ENCODE results near the gene CCNL1. TPM values are rescaled to one million over a fixed set of nuclear protein-coding genes. Genes with fewer than 3 reads are reported as not detected.
A peak's percentile ranks its signal among the peaks of the same experiment; 100 is the strongest.

The CCNL1 gene
- total RNA-seq, 3 donors from 2014 or later (not counting 1 experiment from before 2014, with no cell fraction given): 1,104 to 1,331 (median 1,220) TPM

GRCh38 chr3:157155591-157155990 is 4.4 kb downstream of the CCNL1 start:
- H3K27me3 ChIP-seq (ENCODE audit: control insufficient read depth, insufficient read depth, low read length): no peaks in the 10 kb centered on the region
- peak overlapping the region; percentile 97 to 99 for H3K27ac Mint-ChIP-seq
- DNase-seq (no peak), ATAC-seq (no peak)
- intact Hi-C loops (cut with micrococcal nuclease): no loop called here
- peaks cover 9% of the 10 kb centered on the region for H3K4me1 ChIP-seq (ENCODE audit: control insufficient read depth, insufficient read depth, low read length)
- H3K9me3 ChIP-seq (ENCODE audit: control insufficient read depth, insufficient read depth, low read length): no peaks in the 10 kb centered on the region
- no peak overlapping the region for H3K4me3 ChIP-seq (ENCODE audit: low read length)
- H3K27me3 Mint-ChIP-seq (ENCODE audit: low read depth in 2 of 2): no peaks in the 10 kb centered on the region
- H3K27ac ChIP-seq (ENCODE audit: low read length): no peak overlapping the region
- no CpG with 5 or more reads among the region's 3 CpGs for WGBS (ENCODE audit: insufficient coverage)
- peaks cover 84% of the 10 kb centered on the region for H3K36me3 ChIP-seq (ENCODE audit: control insufficient read depth, insufficient read depth, low read length)
- H3K4me3 Mint-ChIP-seq: peak overlapping the region; percentile 95
- H3K36me3 Mint-ChIP-seq: peaks cover 72% of the 10 kb centered on the region
- no peak for TF ChIP-seq CTCF (IDR thresholded peaks at IDR 0.05)
- H3K9me3 Mint-ChIP-seq: no peaks in the 10 kb centered on the region
- H3K4me1 Mint-ChIP-seq: peaks cover 77 to 83% of the 10 kb centered on the region in 2 donors

- ATAC-seq: no peak
- Mint-ChIP-seq H3K9me3 (no peaks in the 10 kb centered on the region), H3K27ac (peak overlapping the region; percentile 97 to 99), H3K27me3 (ENCODE audit: low read depth in 2 of 2) (no peaks in the 10 kb centered on the region), H3K4me3 (peak overlapping the region; percentile 95), H3K4me1 (peaks cover 70 to 82% of the 10 kb centered on the region in 2 donors), H3K36me3 (peaks cover 81% of the 10 kb centered on the region)
- peaks cover 93% of the 10 kb centered on the region for H3K36me3 ChIP-seq (ENCODE audit: control insufficient read depth, insufficient read depth, low read length)
- 82% methylated on average over 5 of the region's 6 CpGs for WGBS (ENCODE audit: insufficient coverage)
- intact Hi-C loops (cut with micrococcal nuclease): no loop called here
- H3K27ac ChIP-seq (ENCODE audit: low read length): no peak overlapping the region
- no peak overlapping the region for H3K4me3 ChIP-seq (ENCODE audit: low read length)
- no peak for TF ChIP-seq CTCF (IDR thresholded peaks at IDR 0.05)
- H3K27me3 ChIP-seq (ENCODE audit: control insufficient read depth, insufficient read depth, low read length): no peaks in the 10 kb centered on the region
- peaks cover 9% of the 10 kb centered on the region for H3K4me1 ChIP-seq (ENCODE audit: control insufficient read depth, insufficient read depth, low read length)
- no peaks in the 10 kb centered on the region for H3K9me3 ChIP-seq (ENCODE audit: control insufficient read depth, insufficient read depth, low read length)
- DNase-seq: no peak
Observed at GRCh38 chr3:157154563-157155330, 5.2 kb downstream of the CCNL1 start.

GRCh38 chr3:157152930-157153329 is 7.0 kb downstream of the CCNL1 start:
- Histone ChIP-seq H3K27ac (ENCODE audit: low read length) (no peak overlapping the region), H3K36me3 (ENCODE audit: control insufficient read depth, insufficient read depth, low read length) (peaks cover 100% of the 10 kb centered on the region), H3K4me3 (ENCODE audit: low read length) (no peak overlapping the region), H3K27me3 (ENCODE audit: control insufficient read depth, insufficient read depth, low read length) (no peaks in the 10 kb centered on the region), H3K9me3 (ENCODE audit: control insufficient read depth, insufficient read depth, low read length) (no peaks in the 10 kb centered on the region), H3K4me1 (ENCODE audit: control insufficient read depth, insufficient read depth, low read length) (peaks cover 5% of the 10 kb centered on the region)
- intact Hi-C loops (cut with micrococcal nuclease): no loop called here
- no peak for TF ChIP-seq CTCF (IDR thresholded peaks at IDR 0.05)
- H3K9me3 Mint-ChIP-seq: no peaks in the 10 kb centered on the region
- H3K4me1 Mint-ChIP-seq: peaks cover 67 to 76% of the 10 kb centered on the region in 2 donors
- H3K27ac Mint-ChIP-seq: peak overlapping the region; percentile 70 to 99
- H3K36me3 Mint-ChIP-seq: peaks cover 89% of the 10 kb centered on the region
- WGBS (ENCODE audit: insufficient coverage): 100% methylated on average over 1 of the region's 1 CpG
- H3K27me3 Mint-ChIP-seq (ENCODE audit: low read depth in 2 of 2): no peaks in the 10 kb centered on the region
- no peak for ATAC-seq
- DNase-seq: no peak
- peak overlapping the region; percentile 2 for H3K4me3 Mint-ChIP-seq

Data from natural killer cell (primary cell).